ENCODE data around the gene FOXJ3. TPM values are rescaled to one million over a fixed set of nuclear protein-coding genes. Genes with fewer than 3 reads are reported as not detected.

Gene FOXJ3
- total and polyA plus RNA-seq, 2 of the 13 experiments (the other 11 are each of a cell fraction or from before 2014, with no cell fraction given): 16.6 to 48.5 TPM

GRCh38 chr1:42317308-42317707 lies 17.7 kb downstream of the FOXJ3 start:
- no peak for FAIRE-seq
- H3K4me1 ChIP-seq (ENCODE audit: insufficient read depth, low read length): peaks cover 98% of the 10 kb centered on the region
- intact Hi-C loops (cut with micrococcal nuclease; ENCODE audit: unreplicated experiment): no loop called here

More at GRCh38 chr1:42317308-42317707, 17.7 kb downstream of the FOXJ3 start:
- Histone ChIP-seq H3K36me3 (replicated peaks in 1 of 2; ENCODE audit: control insufficient read depth in 1 of 2, insufficient read depth in 2 of 2, low read length in 2 of 2) (peaks cover 0 to 1% of the 10 kb centered on the region in 2 experiments; a peak in 2 of 5 replicates), H4K20me1 (ENCODE audit: insufficient read depth, low read length) (peaks cover 30% of the 10 kb centered on the region), H3K4me3 (replicated peaks in 1 of 3; ENCODE audit: insufficient read depth in 1 of 3, low read depth in 2 of 3, low read length in 3 of 3) (no peak overlapping the region), H3K27ac (ENCODE audit: extremely low read length, insufficient read depth, low read length) (no peak overlapping the region), H3K4me2 (ENCODE audit: low read depth, low read length) (no peak overlapping the region), H3K79me2 (ENCODE audit: insufficient read depth, low read length) (peaks cover 98% of the 10 kb centered on the region), H3K9me3 (ENCODE audit: low read length) (no peaks in the 10 kb centered on the region), H3K27me3 (ENCODE audit: control insufficient read depth in 1 of 2, insufficient read depth in 2 of 2, low read length in 2 of 2) (no peaks in the 10 kb centered on the region), H2AFZ (ENCODE audit: low read length) (no peak overlapping the region), H3K9ac (ENCODE audit: insufficient read depth, low read depth, low read length) (no peak overlapping the region)
- TF ChIP-seq AKAP8 (CRISPR knock-in tag; IDR thresholded peaks at IDR 0.05): no peak
- TF ChIP-seq MBNL3 (CRISPR knock-in tag; conservative IDR thresholded peaks at IDR 0.05): no peak
- no peak for TF ChIP-seq ZNF570 (CRISPR knock-in tag; IDR thresholded peaks at IDR 0.05; ENCODE audit: borderline replicate concordance)
- no peak for TF ChIP-seq USF2 (IDR thresholded peaks at IDR 0.05; ENCODE audit: low read depth, low read length)
- TF ChIP-seq USF2 (CRISPR knock-in tag; IDR thresholded peaks at IDR 0.05; ENCODE audit: borderline replicate concordance): no peak
- TF ChIP-seq PAWR (CRISPR knock-in tag; IDR thresholded peaks at IDR 0.05; ENCODE audit: borderline replicate concordance): no peak
- no peak for TF ChIP-seq ZBTB20 (CRISPR knock-in tag; IDR thresholded peaks at IDR 0.05; ENCODE audit: borderline replicate concordance, low read depth)
- no peak for TF ChIP-seq SOX5 (CRISPR knock-in tag; IDR thresholded peaks at IDR 0.05; ENCODE audit: borderline replicate concordance)
- no peak for TF ChIP-seq RFX3 (CRISPR knock-in tag; IDR thresholded peaks at IDR 0.05)
- TF ChIP-seq KDM5B (CRISPR knock-in tag; IDR thresholded peaks at IDR 0.05; ENCODE audit: borderline replicate concordance): no peak
- no peak for TF ChIP-seq HMGXB4 (CRISPR knock-in tag; IDR thresholded peaks at IDR 0.05; ENCODE audit: borderline replicate concordance in 1 of 2, low read depth in 1 of 2)
- no peak for TF ChIP-seq ZNF530 (CRISPR knock-in tag; IDR thresholded peaks at IDR 0.05; ENCODE audit: low read depth)
- BruUV-seq (replicated peaks): no TSS peak
- ChIA-PET POLR2A (no interaction called here), CTCF (ENCODE audit: low intra/inter-chr PET ratio, low total read pairs) (no interaction called here)
- WGBS (ENCODE audit: low lambda C conversion rate): 93% methylated on average over 1 of the region's 1 CpG
- DNase-seq (ENCODE audit: low spot score) (no peak), ATAC-seq (no peak)
- in situ Hi-C loops (cut with HindIII; ENCODE audit: extremely low pct_ligation_motif_present, low pct_unique_long_range_greater_than_20kb): no loop called here
